Measurements from ENCODE around the gene RNASE7.
"Not testable (repeated sequence)": the region's sequence is repeated elsewhere in the genome, so short reads cannot be mapped to it uniquely, and the experiment has no call there.

Gene RNASE7

GRCh38 chr14:21023817-21024584, 18.2 kb upstream of the RNASE7 start:
- peak in 2 of 4 experiments; percentile 10 to 20 for DNase-seq

GRCh38 chr14:21024585-21025370, 17.4 kb upstream of the RNASE7 start, which contains the start of gene NDRG2:
Gene NDRG2, minus strand, starts transcription at chr14:21025061. Its CDS starts 1,746 bp downstream, at chr14:21023315.
- peak; percentile 11 to 82 (median 40) for DNase-seq

DNA sequence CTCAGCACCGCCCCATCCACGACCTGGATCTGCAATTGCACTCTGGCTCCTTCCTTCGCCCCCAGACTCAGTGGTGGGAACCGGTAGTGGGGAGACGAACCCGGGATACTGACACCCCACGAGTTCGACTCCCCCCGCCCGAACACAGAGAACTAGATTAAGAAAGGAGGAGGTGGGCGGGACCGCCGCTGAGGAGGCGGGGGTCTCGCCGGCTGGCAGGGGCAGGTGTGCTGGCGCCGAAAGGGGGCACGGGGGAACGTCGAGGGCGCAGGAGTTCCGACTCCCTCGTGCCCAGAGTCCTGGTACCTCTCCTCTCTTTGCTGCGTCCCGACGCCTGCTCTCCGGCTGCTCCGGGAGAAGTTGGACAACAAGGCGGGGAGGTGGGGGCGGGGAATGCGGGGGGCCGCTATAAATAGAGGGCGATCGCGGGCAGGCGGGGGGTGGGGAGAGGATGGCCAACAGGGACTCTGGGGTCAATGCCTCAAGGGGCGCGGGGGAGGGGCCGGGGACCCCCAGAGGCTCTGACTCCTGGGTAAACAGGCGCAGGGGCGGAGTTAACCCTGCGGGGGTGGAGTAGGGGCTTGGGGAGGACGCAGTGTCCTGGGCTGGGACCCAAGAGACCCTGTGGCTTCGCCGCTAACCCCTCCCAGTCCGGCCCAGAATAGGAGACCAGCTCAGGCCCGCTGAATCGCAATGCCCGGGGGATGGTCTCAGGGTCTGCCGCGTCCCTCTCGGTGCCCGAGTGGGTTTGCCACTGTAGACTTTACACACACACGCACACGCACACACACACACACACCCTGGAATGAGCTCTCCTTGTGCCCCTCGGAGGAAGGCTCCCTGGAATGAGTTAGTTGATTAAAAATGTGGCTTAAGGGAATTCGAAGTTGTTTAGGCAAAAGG, 16.5 kb upstream of the RNASE7 start:
- peak in 1 of 4 experiments; percentile 37 for DNase-seq

DNA sequence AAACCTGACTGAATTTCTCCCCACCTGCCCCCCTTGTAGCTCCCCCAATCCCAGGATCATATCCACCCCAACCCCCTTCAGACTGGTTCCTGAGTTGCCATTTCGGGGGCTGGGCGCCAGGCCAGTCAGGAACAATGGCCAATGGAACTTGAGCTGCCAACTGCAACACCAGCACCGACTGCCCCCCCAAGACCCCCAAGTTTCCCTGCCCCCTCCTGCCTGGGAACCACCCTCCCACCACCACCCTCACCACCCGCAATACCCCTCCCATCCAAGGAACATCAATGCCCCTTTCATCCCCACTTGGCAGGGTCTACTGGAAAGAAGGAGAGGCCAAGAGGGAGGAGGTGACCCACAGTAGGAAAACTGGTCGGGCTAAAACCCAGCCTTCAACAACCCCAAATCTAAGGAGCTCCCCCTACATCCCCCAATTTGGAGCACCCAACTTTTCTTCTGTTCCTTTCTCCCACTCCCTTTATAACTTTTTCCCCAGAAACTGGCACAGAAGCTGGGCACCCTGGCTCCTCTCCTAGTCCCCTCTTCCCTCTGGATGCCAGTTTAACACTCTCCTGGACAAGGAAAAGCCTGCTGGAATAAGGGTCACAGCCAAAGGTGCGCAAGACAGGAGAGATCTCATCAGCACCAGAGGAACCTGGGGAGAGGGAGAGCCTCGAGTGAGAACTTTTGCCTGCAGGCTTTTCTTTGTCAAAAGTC, 15.7 kb upstream of the RNASE7 start:
- DNase-seq = no peak

- DNase-seq = no peak
These were observed 15.2 kb upstream of the RNASE7 start for GRCh38 chr14:21026988-21027315.

DNA sequence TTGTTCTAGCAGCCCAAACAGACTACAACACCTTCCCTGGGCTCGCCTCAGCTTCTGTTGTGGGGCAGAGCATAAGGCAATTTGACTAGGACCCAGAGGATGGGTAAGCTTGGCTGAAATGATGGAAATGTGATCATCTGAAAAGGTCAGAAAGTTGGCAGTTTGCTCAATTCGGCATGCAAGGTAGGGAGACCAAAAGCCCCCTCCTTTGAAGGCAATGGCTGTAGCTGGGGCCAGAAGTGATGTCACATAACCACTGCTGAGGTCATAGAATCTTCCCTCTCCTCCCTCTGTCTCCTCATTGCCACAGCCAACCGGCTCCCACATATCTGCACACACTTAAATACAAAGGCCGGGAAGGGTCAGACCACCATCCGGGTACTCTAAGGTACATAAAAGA, 12.2 kb upstream of the RNASE7 start, which contains the start of gene TPPP2:
TPPP2 (plus strand) TSS at position 301 of the 400 bp plus-strand sequence. CDS start 365 bp downstream, outside the sequence.
- no peak for DNase-seq

GRCh38 chr14:21030531-21030930, 11.6 kb upstream of the RNASE7 start:
- DNase-seq = no peak

DNA sequence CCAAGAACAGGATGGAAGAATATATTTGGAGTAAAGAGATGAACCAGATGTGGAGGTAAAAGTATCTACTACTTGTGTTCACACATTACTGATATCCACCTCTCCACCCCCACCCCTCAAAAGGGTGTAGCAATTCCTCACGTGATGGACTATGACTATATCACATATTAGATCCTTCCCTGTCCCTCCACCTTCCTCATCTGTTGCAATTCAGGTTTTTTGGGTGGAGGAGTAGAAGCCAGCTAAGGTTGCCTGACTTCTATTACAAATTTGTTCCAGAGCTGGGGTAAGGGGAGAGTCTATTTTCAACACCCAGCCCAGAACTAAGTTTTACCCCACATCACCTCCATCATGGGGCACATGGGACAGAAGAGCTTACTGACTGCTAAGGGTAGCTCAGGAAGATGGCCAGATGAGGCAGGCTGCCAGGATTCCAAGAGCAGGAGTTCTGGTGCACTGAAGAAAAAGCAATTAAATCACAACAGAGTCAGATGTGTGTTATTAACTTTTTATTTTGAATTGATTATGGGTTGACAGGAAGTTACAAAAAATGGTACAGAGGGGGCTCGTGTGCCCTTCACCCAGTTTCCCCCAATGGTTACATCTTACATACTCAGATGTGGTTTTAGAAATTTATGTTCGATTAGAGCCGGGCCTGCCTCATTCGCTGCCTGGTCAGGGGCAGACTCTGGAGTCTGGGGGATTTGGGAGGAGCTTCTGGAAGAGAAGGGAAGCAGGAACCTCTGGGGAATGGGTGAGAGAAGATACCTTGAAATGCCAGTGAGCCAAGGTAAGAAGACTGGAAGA, 9.6 kb upstream of the RNASE7 start:
- DNase-seq = no peak

DNA sequence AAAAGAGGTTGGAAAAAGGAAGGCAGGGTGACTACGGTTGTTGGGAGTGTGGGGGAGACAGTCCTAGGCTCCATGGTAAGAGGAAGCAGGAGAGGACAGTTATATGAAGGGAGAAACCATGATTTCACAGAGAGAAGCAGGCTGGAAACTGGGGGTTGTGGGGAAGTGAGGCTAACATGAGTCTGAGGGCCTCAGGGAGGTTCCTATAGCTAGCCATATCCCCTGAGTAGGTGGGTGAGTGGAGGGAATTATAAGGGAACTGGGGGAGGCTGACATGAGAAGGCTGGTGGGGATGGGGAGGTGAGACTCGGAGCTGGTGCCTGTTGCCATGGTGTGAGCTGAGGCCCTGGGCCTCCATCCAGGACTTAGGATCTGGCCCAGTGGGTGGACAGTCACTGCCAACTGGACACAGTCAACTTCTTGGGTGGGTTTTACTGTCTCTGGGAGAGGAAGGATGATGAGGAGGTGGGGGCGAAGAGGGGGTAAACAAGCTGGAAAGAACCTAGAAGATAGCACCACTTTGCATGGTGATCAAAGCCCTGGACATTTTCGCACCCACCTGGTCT, 8.9 kb upstream of the RNASE7 start:
- no peak for DNase-seq

- no peak for DNase-seq
These were observed 7.5 kb upstream of the RNASE7 start, which contains the start of gene RNASE13 for GRCh38 chr14:21034707-21035106. Gene RNASE13, minus strand, starts transcription at chr14:21034807. Its CDS starts 519 bp downstream, at chr14:21034288.

DNA sequence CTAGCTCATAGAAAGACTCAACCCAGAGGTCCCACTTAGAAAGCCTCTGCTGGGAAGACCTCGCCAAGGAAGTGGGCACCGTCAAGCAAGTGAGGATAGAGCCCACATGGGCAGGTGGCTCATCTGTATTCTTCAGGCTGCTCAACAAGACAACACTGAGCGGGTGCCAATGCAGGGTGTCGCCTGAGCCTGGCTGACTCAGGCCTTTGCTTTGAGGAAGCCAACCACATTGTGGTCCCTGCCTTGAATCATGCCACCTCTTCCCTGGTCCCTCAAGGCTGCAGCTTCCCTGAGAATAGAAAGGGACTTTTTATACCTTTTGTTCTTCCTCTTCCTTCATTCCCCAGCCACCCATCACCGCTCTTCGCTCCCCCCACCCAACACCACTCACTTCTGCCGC, 5.4 kb upstream of the RNASE7 start:
- no peak for DNase-seq

DNA sequence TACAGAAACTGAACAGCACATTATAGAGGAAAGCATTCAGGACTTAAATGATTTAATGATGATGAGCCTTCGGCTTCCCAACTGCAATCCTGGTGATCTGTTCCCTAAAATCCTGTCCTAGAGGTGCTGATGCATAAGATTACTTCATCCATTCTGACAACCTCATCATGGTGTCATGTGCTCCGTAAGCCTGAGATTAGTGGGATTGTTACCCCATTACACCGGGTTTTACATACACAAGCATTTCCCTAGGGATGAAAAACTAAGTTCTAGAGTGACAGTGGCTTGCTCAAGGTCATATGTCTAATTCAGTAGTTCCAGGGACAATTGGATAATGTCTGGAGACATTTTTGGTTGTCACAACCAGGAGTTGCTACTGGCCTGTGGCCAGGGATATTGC, 5.0 kb upstream of the RNASE7 start:
- no peak for DNase-seq

- no peak for DNase-seq
These were observed 3.4 kb upstream of the RNASE7 start for GRCh38 chr14:21038441-21039422.

- no peak for DNase-seq
These were observed 2.4 kb upstream of the RNASE7 start for GRCh38 chr14:21039585-21040369.

- DNase-seq = no peak
These were observed 1.7 kb upstream of the RNASE7 start for GRCh38 chr14:21040370-21040925.

GRCh38 chr14:21040941-21041340, 1.2 kb upstream of the RNASE7 start:
- not testable (repeated sequence) for DNase-seq

- no peak for DNase-seq
These were observed 756 bp downstream of the RNASE7 start for GRCh38 chr14:21042918-21043317.

- DNase-seq = no peak
These were observed 1.3 kb downstream of the RNASE7 start for GRCh38 chr14:21043387-21043973.

Measured in activated naive CD4-positive, alpha-beta T cell (primary cell).